Gastroesophageal sphincter (tissue), 3 donors: Measurements from ENCODE around the gene DZIP1.

Experiments
- EP300 ChIP-seq: sonication (generic); formaldehyde crosslinking; IDR thresholded peaks from one replicate; pipeline ENCODE4 v1.6.1; 2017; ENCODE audit warnings: antibody characterized with exemption, mild to moderate bottlenecking
- POLR2A ChIP-seq, 2 donors: fragments of 450-650 bp; IDR thresholded peaks; one replicate each; pipeline ENCODE4 v1.6.1; 2017; ENCODE audit warnings: antibody characterized with exemption in 2 of 2, mild to moderate bottlenecking in 2 of 2, moderate library complexity in 1 of 2
- POLR2AphosphoS5 ChIP-seq: sonication (generic); formaldehyde crosslinking; IDR thresholded peaks from one replicate; pipeline ENCODE4 v1.6.1; 2017; ENCODE audit warnings: antibody characterized with exemption
- TF ChIP-seq, protein P1 (sequence below), 4 experiments: fragments of 200-600 bp in 2 of 4; fragments of 450-650 bp in 2 of 4; sonication (generic) in 1 of 4; IDR thresholded peaks; one replicate each; pipeline ENCODE4 v1.5.1; 2017 to 2019; ENCODE audit warnings: antibody characterized with exemption in 4 of 4, mild to moderate bottlenecking in 2 of 4, moderate library complexity in 2 of 4

DNA sequence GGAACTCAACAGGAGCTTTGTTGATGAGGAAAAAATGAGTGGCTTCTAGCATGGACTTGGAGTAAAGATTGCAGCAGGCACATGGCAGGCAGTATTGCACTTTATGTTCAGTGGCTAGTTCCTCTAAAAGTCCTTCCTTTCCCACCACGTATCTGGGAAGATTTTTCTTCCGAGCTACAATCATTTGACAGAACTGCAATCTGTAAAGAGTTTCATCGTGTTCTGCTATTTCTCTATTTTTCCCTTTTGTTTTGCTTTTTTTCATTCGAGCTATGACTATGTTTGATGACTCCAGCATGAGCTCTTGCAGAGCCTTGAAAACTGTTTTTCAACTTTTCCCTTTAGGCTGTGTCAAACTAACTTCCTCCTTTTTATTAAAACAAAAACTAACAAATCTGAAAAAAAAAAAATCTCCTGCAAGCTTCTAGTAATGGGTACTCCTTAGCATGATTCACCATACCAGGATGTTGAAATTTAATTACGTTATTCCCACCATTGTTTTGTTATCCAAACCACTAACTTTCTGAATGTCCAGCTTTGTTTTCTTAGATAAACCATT, 79.7 kb downstream of the DZIP1 start:
- TF ChIP-seq, protein P1, sequence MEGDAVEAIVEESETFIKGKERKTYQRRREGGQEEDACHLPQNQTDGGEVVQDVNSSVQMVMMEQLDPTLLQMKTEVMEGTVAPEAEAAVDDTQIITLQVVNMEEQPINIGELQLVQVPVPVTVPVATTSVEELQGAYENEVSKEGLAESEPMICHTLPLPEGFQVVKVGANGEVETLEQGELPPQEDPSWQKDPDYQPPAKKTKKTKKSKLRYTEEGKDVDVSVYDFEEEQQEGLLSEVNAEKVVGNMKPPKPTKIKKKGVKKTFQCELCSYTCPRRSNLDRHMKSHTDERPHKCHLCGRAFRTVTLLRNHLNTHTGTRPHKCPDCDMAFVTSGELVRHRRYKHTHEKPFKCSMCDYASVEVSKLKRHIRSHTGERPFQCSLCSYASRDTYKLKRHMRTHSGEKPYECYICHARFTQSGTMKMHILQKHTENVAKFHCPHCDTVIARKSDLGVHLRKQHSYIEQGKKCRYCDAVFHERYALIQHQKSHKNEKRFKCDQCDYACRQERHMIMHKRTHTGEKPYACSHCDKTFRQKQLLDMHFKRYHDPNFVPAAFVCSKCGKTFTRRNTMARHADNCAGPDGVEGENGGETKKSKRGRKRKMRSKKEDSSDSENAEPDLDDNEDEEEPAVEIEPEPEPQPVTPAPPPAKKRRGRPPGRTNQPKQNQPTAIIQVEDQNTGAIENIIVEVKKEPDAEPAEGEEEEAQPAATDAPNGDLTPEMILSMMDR (IDR thresholded peaks at IDR 0.05): no peak
- TF ChIP-seq POLR2A (IDR thresholded peaks at IDR 0.05) (no peak), POLR2AphosphoS5 (no peak), EP300 (no peak)
